HG03175 (cell line): Measurements from ENCODE around the gene ZNF432.
"Not testable (repeated sequence)": the region's sequence is repeated elsewhere in the genome, so short reads cannot be mapped to it uniquely, and the experiment has no call there.

ENCODE experiments used
- ATAC-seq: cut with Tn5 transposase; IDR thresholded peaks from one replicate; pipeline ENCODE4 v1.9.1; 2021; ENCODE audit warnings: mild to moderate bottlenecking, moderate library complexity; ENCODE audit not compliant: unreplicated experiment

Gene ZNF432

DNA sequence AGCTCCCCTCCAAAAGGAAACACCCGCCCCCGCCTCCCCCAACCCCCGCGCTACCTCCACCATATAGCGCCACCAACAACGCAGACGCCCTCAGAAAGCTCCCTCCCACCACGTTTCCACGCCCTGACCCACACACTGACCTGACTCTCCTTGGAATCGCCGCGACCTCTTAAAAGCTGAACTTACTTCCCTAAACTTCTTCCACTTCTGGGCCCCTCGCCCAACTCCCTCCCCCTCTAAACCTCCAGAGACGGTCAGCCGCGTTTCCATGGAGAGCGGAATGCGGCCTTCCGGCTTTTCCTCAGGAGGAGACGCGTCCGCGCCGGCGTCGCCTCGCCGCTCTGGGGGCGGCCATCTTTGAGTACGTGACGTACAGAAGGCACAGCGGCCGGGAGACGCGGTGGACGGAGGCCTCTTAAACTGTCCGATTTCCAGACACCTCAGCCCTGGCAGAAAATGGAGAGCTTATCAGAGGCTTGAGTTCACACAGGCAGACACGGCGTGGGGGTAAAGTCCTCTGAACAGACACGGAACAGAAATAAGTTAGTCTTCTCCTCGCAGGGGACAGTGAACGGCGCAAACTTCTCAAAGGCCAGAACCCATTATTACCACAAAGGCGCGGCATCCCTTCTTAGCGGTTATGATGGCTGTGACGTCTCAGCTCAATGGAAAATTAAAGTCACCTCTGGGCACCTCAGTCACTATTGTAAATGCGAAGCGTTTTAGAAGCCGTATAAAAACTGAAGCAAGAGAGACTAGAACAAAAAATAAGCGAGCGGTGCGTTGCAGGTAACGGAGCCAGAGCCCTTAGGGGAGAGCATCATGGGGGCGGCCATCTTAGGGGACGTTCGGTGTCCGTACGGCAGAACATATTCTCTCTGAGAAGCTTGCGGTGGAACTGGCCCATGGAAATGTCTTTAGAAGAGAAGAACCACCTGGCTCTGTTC, at the start of gene ZNF432:
TSS of gene ZNF432 (minus strand) at position 284 of the 947 bp plus-strand sequence. CDS start 1,970 bp downstream, outside the sequence.
- ATAC-seq = peak; percentile 92

DNA sequence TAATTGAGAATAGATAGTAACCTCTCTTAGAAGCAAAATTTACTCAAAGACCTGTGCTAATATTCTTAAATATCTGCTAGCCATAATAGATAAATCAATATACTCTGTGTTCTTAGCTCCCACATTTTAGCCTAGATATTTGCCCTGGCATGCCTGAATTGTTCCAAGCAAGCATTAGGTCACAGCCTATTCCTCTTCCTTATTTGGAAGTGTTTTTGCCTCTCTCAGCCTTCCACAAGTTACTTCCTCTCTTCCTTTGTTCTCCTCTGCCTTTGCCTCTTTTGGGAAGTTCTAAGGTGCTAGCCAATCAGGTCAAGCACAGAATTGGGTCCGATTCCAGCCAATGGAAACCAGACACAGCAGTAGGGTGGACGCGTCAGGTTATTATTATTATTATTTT, 47.8 kb upstream of the ZNF432 start:
- ATAC-seq = not testable (repeated sequence)

DNA sequence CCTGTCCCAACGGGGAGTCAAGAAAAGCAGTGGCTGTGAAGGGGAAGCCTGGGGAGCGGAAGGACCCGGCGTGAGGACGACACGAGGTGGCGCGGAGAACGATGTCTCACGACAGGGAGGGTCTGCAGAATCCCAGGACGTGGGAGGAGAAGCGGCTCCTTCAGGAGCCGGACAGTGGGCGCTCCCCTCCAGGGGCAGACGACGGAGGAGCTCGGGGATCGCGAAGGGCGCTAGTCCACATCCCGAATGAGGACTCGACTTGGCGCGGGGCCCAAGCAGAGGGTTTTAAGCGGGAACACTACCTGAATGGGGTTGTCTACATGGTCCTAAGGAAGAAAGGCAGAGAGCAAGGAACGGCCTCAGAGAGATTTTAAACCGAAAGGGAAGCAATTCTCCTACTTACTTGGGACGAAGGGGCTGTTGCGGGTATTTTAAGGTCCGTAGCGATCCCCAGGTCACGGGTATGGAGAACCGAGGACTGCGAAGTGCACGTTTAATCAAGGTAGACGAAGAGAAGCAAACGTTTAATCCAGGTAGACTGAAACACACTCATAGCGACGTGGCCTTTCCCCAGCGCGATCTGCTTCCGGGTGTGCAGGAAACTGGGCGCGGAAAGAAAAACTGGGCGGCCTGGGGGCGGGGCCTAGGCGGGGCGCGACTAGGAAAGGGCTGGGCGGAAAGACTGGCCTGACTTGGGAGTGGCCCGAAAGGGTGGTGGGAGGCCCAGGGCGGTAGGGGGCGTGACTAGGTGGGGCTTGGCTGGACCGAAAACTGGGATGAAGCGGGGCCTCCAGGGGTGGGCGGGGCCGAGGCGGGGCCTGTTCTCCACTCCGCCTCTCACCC, 46.8 kb upstream of the ZNF432 start, which contains the start of gene ZNF841:
TSS of gene ZNF841 (minus strand) at position 594 of the 843 bp plus-strand sequence. CDS start 10,964 bp downstream, outside the sequence.
- peak; percentile 93 for ATAC-seq

DNA sequence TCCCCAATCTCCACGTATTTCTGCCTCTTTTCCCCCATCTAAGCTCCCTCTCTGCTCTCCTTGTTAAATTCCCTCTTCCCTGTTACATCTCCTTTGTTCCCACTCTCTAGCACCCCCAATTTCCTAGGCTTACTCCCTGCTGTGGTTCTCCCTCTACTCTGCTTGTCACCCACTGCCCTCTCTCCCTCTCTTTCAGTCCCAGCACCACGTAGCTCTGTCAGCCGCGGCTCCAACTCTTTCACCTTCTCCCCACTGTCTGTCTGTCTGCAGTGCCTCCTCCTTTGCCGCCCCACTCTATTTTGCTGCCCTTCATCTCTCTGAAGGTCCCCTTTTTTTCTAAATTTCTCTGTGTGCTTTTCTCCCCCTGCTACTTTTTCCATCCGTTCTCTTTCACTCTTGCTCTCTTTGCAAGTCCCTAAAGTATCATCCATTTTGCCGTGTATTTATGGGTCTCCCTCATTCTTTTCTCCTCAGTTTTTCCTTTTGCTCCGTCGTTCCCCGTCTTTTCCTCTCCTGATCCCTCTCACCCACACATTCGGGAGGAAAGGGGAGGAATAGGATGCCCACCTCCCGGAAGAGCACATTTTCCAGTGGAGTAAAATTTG, 46.0 kb upstream of the ZNF432 start:
- ATAC-seq = no peak

DNA sequence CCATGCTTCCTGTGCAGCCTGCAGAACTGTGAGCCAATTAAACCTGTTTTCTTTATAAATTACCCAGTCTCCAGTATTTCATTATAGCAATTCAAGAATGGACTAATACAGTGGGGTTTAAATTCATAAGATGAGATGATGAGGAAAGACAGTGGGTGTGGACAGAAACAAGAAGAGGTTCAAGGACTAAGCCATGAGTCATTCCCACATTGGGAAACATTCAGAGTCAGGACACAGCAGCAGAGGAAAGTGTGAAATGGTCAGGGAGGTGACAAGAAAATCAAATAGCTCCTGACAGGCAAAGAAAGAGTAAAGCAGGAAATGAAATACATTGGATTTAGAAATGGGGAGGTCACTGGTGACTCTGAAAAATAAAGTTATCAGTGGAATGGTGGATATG, 37.8 kb upstream of the ZNF432 start:
- ATAC-seq = no peak

DNA sequence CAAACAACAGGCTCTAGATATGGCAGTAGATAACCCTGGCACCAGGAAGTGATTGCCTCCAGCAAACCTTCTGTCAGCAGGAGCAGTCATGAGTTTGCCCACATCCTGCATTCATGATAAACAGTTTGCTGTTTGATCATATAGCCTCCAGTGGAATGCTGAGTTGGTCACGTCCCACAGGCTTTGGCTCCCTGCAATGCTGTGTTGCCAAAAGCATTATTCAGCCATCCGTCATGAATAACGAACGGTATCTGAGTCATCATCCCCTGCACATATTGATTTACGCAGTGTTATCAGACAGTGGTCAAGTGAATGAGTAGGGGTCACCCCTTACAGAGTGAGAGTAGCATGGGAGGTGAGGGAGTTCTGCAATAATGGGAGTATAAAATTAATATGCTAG, 21.9 kb upstream of the ZNF432 start:
- no peak for ATAC-seq

DNA sequence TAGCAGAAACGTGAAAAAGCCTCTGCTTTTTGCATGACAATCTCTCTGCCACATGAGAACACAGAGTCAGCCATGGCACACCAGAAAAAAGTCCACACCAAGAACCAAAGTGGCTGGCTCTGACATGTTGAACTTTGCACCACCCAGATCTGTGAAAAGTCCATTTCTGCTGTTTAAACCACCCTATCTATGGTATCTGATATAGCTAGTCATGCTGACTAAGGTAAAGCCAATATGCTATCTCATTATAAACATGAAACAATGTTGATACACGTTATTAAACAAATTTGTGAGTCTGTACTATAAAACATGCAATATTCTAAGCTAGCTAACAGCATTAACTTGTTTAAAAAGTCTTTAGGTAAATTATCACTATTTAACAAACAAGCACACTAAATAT, 21.0 kb upstream of the ZNF432 start:
- ATAC-seq = no peak

DNA sequence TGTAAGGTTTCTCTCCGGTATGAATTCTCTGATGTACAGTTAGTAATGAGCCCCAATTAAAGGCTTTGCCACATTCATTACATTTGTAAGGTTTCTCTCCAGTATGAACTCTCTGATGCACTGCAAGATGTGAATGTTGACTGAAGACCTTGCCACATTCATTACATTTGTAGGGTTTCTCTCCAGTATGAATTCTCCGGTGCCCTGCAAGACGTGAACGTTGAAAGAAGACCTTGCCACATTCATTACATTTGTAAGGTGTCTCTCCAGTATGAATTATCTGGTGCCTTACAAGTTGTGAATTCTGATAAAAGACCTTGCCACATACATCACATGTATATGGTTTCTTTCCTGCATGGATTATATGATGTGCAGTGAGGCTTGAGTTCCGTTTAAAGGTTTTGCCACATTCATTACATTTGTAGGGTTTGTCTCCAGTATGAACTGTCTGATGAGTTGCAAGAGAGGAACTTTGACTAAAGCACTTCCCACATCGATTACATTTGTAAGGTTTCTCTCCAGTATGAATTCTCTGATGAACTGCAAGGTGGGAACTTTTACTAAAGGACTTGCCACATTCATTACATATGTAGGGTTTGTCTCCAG, 17.7 kb upstream of the ZNF432 start:
- no peak for ATAC-seq

DNA sequence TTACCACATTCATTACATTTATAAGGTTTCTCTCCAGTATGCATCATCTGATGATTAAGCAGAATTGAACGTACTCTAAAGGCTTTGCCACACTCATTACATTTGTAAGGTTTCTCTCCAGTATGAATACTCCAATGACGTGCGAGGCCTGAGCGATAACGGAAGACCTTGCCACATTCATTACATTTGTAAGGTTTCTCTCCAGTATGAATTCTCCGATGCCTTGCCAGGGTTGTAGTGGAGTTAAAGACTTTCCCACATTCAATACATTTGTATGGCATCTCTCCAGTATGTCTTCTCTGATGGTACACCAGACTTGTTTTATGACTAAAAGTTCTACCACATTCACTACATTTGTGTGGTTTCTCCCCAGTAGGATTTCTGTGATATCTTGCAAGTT, 16.8 kb upstream of the ZNF432 start:
- no peak for ATAC-seq

DNA sequence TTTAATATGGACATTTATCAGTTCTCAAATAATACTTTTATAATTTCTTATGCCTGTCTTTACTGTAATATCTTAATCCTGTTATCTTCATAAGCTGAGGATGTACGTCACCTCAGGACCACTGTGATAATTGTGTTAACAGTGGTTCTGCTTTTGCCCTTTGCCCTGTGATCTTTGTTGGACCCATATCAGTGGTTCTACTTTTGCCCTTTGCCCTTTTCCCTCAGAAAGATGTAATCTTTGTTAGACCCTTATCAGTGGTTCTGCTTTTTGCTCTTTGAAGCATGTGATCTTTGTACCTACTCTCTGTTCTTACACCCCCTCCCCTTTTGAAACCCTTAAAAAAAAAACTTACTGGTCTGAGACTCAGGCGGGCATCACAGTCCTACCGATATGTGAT, 7.8 kb upstream of the ZNF432 start:
- not testable (repeated sequence) for ATAC-seq

DNA sequence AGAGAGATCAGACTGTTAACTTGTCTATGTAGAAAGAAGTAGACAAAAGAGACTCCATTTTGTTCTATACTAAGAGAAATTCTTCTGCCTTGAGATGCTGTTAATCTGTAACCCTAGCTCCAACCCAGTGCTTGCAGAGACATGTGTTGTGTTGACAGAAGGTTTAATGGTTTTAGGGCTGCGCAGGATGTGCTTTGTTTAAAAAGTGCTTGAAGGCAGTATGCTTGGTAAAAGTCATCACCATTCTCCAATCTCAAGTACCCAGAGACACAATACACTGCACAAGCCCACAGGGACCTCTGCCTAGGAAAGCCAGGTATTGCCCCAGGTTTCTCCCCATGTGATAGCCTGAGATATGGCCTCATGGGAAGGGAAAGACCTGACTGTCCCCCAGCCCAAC, 3.1 kb upstream of the ZNF432 start:
- ATAC-seq = not testable (repeated sequence)

DNA sequence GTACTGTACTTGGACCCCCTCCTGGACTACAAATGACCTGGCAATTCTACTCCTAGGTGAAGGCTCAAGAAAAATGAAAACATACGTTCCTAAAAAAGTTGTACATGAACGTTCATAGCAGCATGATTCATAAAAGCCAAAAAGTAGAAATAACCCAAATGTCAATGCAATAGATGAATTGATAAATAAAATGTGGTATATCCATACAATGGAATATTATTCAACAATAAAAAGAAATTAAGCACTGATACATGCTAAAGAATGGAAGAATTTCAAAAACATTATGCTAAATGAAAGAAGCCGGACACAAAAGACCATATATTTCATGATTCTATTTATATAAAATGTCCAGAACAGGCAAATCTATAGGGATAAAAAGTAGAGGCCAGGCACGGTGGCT, 9.5 kb downstream of the ZNF432 start:
- no peak for ATAC-seq

DNA sequence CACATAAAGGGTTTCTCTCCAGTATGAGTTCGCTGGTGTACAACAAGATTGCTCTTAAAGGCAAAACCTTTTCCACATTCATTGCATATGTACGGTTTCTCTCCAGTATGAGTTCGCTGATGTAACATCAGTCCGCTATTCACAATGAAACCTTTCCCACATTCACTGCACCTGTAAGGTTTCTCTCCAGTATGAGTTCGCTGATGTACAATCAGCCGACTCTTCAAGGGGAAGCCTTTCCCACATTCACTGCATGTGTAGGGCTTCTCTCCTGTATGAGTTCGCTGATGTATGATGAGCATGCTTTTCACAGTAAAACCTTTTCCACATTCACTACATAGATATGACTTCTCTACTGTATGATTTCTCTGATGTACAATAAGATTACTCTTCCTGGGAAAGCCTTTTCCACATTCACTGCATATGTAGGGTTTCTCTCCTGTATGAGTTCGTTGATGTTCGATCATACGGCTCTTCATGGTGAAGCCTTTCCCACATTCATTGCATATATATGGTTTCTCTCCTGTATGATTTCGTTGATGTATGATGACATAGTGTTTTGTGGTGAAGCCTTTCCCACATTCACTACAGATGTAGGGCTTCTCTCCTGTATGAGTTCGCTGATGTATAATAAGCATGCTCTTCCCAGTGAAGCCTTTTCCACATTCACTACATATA, 14.4 kb downstream of the ZNF432 start:
- no peak for ATAC-seq

DNA sequence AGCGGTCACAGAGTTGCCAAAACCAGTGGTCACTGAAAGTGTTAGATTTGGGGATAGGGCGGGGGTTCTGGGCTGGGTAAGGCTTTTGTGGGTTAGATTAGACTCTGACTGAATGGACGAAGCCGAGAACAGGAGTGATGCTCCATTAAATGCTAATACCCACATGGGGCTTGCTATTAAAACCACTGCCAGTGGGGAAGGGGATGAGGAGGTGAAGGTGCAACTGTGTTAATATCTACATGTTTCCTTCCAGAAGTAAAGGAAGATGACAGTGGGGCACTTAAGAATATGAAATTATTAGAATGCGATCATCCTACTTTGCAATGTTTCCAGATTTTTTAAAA, 19.9 kb downstream of the ZNF432 start:
- ATAC-seq = peak; percentile 30

DNA sequence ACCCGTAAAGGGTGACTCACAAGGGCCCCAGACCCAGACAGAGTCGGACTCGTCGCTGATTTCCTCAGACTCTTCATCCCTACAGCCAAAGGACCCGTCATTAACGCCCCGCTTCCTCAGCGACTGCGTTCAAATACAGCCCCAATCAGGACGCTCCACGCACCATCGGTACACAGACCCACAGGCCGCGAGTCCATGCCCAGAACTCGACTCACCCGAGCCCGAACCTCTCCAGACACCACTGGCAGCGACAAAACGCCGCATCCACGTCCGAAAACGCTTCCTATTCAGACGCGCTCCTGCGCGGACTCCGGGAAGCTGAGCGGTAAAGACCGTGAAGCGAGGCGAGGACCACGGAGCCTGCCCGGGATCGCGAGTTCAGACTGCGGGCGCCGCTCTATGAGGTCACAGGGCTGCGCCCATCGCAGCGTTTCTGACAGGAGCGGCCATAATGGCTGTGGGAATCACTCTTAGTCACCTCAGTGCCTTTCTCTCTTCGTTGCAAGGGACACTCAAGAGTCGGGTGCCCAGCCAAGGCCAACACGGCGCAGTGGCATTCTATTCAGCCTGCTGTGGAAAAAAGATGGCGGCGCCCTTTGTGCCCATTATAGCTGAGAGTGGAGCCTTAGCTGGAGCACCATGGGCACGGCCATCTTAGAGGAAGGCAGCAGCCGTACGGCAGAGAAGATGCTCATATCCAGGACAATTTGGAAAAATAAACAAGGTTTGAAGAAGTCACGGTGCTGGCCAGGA, 20.4 kb downstream of the ZNF432 start, which contains the start of gene ZNF614:
TSS of gene ZNF614 (minus strand) at position 353 of the 753 bp plus-strand sequence. CDS start 2,634 bp downstream, outside the sequence.
- peak; percentile 89 for ATAC-seq

DNA sequence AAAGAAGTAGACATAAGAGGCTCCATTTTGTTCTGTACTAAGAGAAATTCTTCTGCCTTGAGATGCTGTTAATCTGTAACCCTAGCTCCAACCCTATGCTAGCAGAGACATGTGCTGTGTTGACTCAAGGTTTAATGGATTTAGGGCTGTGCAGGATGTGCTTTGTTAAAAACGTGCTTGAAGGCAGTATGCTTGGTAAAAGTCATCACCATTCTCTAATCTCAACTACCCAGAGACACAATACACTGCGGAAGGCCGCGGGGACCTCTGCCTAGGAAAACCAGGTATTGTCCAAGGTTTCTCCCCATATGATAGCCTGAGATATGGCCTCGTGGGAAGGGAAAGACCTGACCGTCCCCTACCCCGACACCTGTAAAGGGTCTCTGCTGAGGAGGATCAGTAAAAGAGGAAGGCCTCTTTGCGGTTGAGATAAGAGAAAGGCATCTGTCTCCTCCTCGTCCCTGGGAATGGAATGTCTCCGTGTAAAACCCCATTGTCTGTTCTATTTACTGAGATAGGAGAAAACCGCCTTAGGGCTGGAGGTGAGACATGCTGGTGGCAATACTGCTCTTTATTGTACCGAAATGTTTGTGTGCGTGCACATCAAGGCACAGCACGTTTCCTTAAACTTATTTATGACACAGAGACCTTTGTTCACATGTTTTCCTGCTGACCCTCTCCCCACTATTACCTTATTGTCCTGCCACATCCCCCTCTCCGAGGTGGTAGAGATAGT, 22.2 kb downstream of the ZNF432 start:
- not testable (repeated sequence) for ATAC-seq

DNA sequence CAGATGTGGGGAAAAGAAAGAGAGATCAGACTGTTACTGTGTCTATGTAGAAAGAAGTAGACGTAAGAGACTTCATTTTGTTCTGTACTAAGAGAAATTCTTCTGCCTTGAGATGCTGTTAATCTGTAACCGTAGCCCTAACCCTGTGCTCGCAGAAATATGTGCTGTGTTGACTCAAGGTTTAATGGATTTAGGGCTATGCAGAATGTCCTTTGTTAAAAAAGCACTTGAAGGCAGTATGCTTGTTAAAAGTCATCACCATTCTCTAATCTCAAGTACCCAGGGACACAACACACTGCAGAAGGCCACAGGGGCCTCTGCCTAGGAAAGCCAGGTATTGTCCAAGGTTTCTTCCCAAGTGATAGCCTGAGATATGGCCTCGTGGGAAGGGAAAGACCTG, 24.2 kb downstream of the ZNF432 start:
- not testable (repeated sequence) for ATAC-seq

DNA sequence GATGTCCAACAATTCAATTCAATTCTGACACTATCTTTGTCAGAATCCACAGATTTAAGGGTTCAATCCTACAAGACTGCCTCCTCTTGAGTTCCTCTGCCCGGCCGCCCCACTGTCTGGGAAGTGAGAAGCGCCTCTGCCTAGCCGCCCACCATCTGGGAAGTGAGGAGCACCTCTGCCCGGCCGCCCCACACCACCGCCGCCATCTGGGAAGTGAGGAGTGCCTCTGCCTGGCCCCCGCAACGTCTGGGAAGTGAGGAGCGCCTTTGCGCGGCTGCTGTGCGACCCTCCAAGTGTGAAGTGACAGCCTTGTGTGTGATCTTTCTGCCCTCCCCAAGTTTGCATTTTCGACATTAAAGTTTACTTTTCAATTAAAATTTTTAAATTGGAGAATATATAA, 26.4 kb downstream of the ZNF432 start:
- no peak for ATAC-seq

DNA sequence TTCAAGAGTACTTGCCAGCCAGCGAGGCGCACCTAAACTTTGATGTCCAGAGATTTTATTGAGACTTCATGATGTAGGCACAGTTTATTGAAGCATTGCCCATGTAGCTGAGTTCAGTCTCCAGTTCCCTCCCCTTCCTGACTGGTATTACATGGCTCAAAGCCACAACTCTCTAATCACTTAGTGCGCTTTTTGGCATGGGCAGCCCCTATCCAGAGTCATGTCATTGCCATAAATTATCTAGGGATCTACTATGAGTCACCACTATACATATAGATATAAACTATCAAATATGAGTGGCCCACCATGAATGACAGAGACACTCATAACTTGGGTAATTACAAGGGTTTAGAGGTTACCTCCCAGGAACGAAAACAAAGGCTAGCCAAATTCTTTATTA, 28.1 kb downstream of the ZNF432 start:
- ATAC-seq = no peak
